HT1080 (cell line): ENCODE data around the gene TIMP2. TPM values are rescaled to one million over a fixed set of nuclear protein-coding genes. Genes with fewer than 3 reads are reported as not detected.
"Not testable (repeated sequence)": the region's sequence is repeated elsewhere in the genome, so short reads cannot be mapped to it uniquely, and the experiment has no call there.

ENCODE experiments used
- DNase-seq: peaks from one replicate; pipeline ENCODE4 v3.0.0-alpha.2; 2015; ENCODE audit warnings: low read depth
- polyA plus RNA-seq, 2 experiments: library from polyadenylated mRNA; depleted of rRNA; stranded (reverse); fragments of >200 nt; gene quantifications; 2 replicates each; pipeline ENCODE4 v1.2.3, GENCODE V29; 2015
- total RNA-seq: library from RNA; depleted of rRNA; stranded (reverse); fragments of >200 nt; shearing (Covaris generic); gene quantifications from 2 replicates; pipeline ENCODE4 v1.2.3, GENCODE V29; 2014; rRNA removed

The TIMP2 gene, protein sequence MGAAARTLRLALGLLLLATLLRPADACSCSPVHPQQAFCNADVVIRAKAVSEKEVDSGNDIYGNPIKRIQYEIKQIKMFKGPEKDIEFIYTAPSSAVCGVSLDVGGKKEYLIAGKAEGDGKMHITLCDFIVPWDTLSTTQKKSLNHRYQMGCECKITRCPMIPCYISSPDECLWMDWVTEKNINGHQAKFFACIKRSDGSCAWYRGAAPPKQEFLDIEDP
- 78.0 and 119 TPM in 2 replicates for total RNA-seq
- polyA plus RNA-seq (2015; cell fraction: cytosol; rRNA removed): 236 and 260 TPM in 2 replicates
- 188 and 206 TPM in 2 replicates for polyA plus RNA-seq (2015; cell fraction: nucleus; rRNA removed)

DNA sequence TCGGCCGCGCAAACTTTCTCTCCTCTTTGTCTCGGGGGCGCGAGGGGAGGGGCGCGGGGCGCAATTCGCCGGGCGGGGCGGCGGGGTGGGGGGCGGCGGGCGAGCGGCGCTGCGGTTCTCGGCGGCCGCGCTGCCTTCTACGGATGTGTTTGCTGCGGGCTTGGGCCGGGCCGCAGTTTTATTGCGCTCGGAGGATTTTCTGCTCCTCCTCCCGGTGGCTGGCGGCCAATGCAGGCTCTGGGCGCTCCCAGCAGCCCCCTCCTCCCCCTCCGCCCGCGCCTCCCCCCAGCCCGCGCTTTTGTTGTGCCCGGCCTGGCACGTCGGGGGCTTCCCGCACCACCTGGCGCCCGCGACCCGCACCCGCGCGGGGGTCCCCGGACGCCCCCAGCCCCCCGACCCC lies at the start of gene TIMP2:
Gene TIMP2 (minus strand): TSS at position 154 of the 400 bp plus-strand sequence. CDS start 299 bp downstream, outside the sequence.
- peak; percentile 71 for DNase-seq

DNA sequence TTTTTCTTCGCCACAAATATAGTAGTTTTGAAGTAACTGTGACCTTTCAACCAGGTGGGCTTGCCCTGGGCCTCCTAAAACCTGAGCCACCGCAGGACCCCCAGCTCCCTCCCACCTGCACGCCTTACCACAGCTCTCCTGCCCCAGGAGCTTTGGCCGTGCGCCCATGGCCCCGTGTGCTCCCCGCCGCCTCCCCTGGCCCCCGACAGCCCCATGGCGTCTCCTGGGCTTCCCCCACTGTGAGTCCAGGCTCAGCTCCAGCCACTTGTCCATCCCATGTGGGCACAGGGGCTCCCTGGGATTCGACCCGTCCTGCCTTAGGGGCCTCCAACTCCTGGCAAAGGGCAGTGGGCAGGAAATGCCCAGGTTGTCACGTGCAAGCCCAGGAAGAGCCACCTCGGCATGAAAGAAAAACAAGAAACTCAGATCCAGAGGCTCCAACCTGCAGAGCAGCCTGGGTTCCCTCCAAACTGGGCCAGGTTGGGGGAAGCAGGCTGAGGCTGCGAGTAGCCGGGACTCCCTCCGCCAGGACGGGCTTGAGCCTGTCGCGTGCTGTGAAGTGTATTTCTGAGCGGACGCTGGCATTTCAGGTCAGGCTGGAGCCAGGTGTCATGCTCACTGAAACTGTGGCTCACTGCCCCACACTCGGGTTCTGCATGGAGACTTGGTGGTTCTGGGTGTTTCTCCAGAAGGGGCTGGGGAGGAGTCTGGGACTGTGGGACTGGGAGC lies 48.8 kb upstream of the TIMP2 start:
- no peak for DNase-seq

DNA sequence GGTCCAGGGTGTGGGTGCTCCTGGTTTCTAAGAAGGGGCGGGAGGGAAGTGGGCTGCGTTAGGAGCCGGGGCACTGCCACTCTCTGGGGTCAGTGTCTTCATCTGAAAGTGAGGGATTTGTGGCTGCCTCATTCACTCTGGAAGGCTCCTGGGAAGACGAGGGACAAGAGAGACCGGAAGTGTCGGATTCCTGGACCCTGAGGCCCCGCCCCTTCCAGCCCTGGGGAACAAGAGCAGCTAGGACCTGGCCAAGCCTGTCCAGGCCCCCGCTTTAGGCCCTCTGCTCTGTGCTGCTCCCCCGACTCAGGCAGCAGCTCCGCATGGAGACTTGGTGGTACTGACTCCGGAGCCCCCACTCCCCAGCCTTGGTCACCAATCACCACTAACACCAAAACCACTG lies 48.0 kb upstream of the TIMP2 start:
- DNase-seq: no peak

DNA sequence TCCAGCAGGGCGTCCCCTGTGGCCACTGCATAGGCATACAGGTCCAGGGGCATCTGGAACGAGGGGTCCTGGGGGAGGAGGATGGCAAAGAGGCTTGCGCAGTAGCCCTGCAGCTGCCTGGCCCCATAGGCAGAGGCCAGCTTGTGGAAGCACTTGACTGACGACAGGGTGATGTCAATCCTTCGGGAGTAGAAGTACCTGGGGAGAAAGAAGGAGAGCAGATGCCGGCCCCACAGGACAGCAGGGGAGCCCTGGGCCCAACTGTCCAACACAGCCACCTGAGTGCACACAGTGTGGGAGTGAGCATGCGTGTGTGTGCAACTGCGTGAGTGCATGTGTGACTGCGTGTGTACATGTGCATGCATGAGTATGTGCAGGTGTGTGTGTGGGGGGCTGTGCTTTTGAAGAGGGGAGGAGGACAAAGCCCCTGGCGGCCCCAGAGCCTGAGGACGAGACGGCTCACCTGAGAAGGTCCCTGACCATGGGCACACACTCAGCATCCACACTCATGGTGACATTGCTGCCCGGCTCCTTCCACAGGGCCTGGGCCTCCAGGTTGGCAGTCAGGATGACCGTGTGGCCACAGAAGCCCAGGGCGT lies 47.4 kb upstream of the TIMP2 start:
- no peak for DNase-seq

DNA sequence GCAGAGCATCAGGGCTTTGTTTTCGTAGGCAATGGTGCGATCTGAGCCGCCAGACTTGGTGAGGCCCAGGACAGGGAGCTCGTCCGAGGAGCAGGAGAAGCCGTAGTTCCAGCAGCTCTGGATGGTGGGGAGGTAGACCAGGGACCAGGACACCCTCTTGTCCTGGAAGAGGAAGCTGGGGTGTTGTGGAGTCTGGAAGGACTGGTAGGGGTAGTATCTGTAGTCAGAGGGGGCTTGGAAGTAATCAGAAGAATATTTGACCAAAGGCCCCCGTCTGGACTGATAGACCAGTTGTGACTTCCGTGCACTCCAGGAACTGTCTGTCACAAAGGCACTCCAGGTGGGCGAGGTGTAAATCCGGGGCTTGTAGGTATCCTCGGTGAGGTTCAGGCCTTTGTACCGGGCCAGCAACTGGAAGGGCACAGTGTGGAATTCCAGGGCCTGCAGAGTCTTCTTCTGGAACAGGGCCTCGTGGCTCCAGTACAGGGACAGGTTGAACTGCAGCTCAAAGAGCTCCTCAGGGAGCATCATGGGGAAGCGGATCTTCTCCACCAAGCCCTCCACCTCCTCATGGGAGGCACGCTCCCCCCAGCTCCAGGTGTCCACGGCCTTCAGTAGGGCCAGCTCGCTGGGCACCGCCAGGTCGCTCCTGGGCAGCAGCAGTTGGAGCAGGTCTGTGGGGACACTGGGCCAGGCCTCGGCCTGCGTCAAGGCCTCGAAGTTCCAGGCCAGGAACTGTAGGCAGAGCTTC lies 46.7 kb upstream of the TIMP2 start:
- no peak for DNase-seq

DNA sequence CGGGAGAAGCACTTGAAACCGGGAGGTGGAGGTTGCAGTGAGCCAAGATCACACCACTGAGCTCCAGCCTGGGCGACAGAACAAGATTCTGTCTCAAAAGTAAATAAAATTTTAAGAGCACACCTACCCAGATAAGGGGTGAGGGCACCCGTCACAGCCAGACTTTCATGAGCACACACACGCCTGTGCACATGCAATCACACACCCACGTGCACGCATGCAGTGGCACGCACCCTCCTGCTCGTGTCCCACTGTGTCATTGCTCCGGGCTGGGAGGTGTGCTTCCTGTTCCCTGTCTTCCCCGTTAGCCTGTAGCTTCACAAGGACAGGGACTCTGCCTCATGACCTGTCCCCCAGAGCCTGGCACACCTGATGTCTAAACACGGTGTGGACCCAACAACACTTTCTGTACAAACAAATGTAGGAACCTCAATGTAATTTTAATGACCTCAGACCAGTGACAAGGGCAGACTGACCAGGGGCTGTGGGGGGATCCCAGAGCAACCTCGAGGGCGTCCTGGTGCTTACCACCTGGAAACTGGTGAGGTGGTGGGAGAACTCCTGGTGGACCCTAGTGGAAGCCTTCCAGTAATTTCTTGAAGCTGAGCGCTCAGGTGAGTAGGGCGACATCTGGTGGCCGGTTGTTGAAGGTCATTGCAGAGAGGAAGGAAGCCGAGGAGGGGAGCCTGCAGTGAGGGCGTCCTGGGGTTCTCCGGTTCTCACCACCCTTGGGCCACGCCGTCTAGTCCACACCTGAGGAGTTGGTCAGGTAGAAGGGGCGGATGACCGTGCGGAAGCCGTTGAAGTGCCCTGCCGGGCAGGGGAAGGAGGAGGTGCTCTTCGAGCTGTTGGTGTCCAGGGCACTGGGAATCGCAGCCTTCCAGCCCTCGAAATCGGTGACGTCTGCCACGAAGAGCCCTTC lies 45.9 kb upstream of the TIMP2 start:
- DNase-seq: peak; percentile 65

DNA sequence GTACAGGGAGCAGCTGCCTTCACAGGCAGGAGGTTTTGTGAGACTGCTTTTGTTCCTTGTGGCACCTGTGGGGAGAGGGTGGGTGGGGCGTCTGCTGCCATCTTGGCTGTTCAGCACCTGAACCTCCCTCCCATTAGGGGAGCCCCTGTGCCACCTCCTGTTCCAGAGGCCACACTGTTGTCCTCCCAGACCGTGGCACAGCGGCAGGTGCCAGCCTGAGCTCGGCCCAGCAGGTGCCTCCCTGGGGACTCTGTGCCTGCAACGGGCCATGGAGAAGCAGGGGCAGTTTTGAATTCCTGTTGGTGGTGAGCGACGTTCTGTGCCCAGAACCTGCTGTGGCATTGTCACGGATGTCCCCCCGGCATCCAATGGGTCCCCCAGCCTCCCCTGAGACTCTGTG lies 44.7 kb upstream of the TIMP2 start:
- no peak for DNase-seq

DNA sequence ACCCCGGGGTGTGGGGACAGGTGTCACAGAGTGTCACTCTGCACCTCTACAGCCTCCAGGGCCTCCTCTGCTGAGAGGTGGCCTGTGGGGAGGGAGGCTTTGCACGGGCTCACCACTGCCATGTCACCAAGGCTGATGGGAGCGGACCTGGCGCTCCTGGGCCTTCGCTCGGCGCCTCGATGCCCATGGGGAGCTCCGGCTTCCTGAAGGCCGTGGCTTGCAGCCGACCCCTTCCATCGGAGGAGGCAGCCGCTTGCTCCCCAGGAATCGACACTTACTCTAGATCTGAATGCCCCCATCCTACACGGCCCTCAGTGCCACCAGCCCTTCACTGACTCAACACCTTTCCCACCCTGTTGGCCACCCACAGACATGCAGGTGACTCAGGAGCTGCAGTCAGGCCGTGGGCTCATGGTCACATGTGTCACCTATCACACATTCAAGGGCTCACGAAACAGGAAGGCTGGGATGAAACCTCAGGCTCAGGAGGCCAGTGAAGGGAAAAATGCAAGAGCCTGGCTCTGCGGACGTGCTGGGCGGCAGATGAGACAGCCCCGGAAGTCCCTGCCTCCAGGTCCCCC lies 42.7 kb upstream of the TIMP2 start:
- DNase-seq: no peak

DNA sequence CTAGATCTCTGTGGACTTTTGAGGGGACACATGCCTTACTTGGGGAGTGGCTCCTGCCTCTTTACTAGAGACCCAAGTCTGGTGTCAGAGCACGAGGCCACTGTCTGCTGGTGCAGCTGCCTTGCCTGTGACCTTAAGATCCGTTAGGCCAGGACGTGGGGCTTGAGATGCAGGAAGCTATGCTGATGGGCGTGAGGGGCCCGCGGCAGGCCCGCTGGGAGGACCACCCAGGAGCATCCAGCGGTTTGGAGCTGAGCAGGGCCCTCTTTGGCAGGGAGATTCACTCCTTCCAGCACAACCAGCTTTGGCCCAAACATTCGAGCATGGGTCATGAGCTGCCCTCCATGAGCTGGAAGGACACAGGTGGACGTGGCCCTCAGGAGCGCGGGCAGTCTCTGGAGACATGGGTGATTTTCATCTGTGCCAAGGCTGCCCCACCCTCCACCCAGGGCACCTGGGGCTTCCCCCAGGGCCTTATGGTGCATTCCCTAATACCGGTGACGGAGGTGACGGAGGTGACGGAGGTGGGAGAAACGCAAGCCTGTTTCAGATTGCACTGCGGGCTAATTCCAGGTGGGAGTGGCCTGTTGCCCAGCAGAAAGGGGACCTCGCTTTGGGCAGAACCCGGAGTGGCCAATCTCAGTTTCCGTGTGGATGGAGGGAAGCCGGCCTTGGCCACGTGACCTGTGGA lies 41.9 kb upstream of the TIMP2 start:
- no peak for DNase-seq

DNA sequence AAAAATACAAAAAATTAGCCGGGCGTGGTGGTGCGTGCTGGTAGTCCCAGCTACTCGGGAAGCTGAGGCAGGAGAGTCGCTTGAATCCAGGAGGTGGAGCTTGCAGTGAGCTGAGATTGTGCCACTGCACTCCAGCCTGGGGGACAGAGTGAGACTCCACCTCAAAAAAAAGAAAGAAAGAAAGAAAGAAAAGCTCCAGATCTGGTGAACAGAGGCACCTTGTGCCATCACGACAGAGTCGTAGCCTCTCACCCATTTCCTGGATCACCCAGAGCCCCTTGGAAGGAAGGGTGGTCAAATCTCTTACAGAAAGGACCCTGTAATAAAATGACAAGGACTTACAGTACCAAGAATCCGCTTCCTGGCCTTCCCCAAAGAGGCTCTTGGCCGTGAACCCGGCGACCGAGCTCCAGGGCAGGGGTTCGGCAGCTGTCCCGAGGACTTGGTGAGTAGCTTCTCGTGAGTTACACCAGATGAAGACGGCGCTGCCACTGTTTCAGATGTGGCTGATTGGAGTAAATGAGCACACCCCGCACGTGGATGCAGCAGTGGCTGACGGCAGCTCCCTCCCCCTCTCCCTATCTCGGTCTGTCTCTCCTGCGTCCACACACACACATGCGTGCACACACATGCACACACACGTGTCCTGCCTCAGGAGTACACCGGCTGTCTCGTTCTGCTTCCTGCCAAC lies 41.1 kb upstream of the TIMP2 start:
- DNase-seq: no peak

DNA sequence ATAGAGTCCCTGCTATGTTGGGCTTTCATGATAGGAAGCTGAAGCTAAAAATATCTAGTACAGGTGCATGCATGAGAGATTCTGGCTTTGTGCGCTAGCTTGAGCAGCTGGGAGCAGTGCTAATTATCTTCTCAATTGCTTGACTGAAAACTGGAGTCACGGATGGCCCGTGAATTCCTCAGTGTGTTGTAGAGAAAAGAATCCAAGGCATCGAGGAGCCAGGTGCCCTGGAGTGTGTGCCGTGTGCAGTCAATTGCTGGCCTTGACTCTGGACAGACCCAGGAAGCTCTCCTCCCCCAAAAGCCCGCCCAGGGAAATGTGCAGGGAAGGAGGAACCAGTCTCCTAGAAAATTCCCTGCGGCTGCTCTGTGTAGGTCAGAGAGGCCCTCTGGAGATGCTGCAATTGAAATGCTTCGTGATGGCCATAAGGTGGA lies 40.3 kb upstream of the TIMP2 start:
- no peak for DNase-seq

DNA sequence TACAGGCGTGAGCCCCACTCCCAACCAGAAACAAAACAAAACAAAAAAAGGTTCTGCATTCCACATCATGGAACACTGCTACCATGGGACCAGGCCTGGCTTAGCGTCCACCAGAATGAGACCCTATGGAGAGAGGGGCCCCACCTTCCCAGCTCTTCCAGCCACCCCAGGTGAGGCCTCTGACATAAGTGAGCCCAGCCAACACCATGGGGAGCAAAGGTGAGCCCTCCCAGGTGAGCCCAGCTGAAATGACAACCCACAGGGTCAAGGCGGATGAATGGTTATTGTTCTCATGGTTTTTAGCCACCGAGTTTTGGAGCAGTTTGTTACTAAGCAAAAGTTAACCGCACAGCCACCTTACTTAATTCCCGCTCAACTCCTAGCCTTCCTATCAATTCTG lies 38.2 kb upstream of the TIMP2 start:
- DNase-seq: no peak

DNA sequence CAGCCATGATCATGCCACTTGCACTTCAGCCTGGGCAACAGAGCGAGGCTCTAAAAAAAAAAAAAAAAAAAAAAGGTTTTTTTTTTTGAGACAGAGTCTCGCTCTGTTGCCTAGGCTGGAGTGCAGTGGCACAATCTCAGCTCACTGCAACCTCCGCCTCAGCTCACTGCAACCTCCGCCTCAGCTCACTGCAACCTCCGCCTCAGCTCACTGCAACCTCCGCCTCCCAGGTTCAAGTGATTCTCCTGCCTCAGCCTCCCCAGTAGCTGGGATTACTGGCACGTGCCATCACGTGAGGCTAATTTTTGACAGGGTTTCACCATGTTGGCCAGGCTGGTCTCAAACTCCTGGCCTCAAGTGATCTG lies 37.8 kb upstream of the TIMP2 start:
- not testable (repeated sequence) for DNase-seq

DNA sequence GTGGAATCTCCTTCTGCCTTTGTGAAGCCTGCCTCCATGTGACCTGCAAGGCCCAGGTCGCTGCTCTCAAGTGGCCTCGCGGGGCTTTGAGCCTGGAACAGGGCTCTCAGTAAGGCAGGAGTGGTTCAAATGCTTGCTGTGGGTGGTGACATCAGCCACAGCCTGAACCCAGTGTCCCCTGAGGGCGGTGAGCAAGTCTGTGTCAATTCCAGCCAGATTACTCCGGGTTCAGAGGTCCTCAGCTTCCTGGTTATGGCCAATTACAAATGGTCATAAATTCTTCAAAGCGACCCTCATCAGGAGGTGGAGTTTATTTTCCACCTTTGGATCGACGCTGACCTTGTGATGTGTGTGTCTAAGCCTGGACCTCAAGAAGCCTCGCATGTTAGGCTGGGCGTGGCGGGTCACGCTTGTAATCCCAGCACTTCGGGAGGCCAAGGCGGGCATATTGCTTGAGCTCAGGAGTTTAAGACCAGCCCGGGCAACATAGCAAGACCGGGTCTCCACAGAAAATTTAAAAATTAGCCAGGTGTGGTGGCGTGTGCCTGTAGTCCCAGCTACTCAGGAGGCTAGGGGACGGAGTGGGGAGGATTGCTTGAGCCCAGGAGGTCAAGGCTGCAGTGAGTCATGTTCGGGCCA lies 37.3 kb upstream of the TIMP2 start:
- no peak for DNase-seq

DNA sequence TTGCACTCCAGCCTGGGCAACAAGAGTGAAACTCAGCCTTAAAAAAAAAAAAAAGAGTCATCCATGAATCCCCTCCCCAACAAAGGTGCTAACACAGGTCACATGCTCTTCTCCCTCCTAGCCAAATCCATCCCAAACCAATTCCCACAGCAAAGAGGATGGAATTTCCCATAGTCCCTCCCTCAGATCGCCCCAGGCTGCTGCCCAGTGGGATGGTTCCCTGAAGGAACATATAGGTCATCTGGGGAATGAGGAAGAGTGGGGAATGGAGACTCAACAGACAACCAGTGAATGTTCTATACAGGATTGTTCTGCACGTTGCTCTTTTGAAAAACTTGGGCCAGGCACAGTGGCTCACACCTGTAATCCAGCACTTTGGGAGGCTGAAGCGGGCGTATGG lies 36.4 kb upstream of the TIMP2 start:
- no peak for DNase-seq

DNA sequence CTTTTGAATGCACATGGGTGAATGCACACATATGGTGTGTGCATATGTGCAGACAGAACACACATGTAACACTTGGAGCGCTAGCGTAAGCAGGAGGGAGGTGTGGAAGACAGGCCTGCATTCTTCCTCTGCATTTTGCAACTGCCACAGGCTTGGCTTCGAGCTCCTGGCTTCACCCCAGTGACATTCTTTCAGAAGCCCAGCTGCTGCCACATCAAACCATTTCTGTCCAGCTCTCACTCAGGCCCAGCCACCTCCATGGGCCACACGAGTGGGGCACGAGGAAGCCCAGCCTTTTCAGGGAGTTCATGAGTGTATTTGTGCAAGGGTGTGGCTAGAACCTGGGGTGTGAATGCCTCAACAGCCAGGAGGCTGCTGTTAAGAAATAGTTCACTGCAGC lies 35.7 kb upstream of the TIMP2 start:
- no peak for DNase-seq

DNA sequence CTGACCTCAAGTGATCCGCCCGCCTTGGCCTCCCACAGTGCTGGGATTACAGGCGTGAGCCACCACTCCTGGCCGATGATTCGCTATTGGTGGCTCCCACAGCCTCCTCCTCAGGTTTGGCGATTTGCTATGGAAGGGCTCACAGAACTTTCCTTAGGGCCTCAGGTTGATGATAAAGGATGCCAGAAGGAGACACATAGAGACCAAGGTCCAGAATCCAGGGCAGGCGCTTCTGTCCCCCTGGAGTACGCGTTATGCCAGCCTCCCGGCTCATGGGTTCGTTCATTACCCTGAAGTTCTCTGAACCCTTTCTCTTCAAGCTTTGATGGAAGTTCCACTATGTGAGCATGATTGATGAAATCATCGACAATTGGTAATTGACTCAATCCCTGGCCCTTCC lies 34.6 kb upstream of the TIMP2 start:
- no peak for DNase-seq

DNA sequence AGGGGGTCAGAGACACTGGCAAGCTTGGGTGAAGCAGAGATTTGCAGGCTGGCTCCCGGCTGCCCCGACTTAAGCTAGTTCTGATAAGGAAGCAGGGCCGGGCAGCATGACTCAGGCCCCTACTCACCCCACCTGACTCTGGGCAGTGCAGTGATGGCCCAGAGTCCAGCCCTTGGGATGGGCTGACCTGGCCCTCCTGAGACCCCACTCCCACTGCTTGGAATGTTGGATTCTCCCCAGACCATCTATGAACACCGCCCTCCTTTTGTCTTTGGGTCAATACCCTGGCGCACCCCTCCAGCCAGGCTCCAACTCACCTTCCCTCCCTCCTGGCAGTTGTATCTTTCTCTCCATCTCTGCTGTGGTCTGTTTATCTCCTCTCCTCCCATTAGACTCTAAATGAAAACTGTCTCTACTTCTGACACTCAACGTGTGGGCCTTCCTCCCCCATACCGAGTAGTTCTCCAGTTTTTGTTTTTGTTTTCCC lies 33.5 kb upstream of the TIMP2 start:
- peak; percentile 42 for DNase-seq
